ENCODE results near the gene SCFD2.

DNA sequence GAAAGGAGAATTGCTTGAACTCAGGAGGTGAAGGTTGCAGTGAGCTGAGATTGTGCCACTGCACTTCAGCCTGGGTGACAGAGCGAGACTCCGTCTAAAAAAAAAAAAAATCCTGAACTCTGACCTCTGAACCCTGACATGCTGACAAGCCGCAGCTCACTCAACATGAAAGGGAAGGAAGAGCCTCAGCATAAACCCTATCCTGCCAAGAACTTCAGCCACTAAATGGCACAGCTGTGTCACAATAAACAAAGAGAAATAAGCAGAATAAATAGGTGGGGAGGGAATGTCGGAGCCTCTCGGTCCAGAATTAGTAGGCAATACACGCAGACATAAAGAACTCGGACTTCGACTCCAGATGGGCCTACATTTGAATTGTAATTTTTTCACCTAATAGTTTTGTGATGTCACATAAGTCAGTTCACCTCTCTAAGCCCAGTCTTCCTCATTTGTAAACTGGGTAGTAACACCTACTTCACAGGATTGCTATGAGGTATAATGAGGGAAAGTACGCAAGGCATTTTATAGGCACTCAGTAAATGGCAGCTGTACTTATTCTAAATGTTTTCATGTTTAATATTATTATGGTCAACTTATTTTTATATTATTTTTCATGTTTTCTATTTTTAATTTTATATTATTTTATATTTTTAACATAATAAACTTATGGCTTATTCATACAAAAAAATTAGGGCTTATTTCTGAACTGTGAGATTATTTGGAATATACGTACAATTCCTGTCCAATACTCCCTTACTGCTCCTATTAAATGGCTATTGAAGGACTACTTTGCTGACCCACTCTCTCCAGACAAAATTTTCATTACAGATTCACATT, 243.4 kb downstream of the SCFD2 start:
- TF ChIP-seq NFE2L2 (conservative IDR thresholded peaks at IDR 0.05; ENCODE audit: low read length) (no peak), POLR2A (IDR thresholded peaks at IDR 0.05; ENCODE audit: low read length) (no peak), HOXA7 (CRISPR knock-in tag; IDR thresholded peaks at IDR 0.05) (no peak), CHD2 (IDR thresholded peaks at IDR 0.05; ENCODE audit: low read length, partially characterized antibody) (no peak), JUN (IDR thresholded peaks at IDR 0.05) (no peak), FOSB (CRISPR knock-in tag; IDR thresholded peaks at IDR 0.05) (no peak), BHLHE40 (IDR thresholded peaks at IDR 0.05; ENCODE audit: low read depth, low read length) (no peak), MAFK (IDR thresholded peaks at IDR 0.05; ENCODE audit: partially characterized antibody) (no peak), CEBPB (IDR thresholded peaks at IDR 0.05) (no peak), FOSL2 (IDR thresholded peaks at IDR 0.05) (no peak), FOSL2 (CRISPR knock-in tag; IDR thresholded peaks at IDR 0.05) (no peak)
- TF ChIP-seq, protein P1, sequence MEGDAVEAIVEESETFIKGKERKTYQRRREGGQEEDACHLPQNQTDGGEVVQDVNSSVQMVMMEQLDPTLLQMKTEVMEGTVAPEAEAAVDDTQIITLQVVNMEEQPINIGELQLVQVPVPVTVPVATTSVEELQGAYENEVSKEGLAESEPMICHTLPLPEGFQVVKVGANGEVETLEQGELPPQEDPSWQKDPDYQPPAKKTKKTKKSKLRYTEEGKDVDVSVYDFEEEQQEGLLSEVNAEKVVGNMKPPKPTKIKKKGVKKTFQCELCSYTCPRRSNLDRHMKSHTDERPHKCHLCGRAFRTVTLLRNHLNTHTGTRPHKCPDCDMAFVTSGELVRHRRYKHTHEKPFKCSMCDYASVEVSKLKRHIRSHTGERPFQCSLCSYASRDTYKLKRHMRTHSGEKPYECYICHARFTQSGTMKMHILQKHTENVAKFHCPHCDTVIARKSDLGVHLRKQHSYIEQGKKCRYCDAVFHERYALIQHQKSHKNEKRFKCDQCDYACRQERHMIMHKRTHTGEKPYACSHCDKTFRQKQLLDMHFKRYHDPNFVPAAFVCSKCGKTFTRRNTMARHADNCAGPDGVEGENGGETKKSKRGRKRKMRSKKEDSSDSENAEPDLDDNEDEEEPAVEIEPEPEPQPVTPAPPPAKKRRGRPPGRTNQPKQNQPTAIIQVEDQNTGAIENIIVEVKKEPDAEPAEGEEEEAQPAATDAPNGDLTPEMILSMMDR (IDR thresholded peaks at IDR 0.05) = no peak
- TF ChIP-seq, protein P2, sequence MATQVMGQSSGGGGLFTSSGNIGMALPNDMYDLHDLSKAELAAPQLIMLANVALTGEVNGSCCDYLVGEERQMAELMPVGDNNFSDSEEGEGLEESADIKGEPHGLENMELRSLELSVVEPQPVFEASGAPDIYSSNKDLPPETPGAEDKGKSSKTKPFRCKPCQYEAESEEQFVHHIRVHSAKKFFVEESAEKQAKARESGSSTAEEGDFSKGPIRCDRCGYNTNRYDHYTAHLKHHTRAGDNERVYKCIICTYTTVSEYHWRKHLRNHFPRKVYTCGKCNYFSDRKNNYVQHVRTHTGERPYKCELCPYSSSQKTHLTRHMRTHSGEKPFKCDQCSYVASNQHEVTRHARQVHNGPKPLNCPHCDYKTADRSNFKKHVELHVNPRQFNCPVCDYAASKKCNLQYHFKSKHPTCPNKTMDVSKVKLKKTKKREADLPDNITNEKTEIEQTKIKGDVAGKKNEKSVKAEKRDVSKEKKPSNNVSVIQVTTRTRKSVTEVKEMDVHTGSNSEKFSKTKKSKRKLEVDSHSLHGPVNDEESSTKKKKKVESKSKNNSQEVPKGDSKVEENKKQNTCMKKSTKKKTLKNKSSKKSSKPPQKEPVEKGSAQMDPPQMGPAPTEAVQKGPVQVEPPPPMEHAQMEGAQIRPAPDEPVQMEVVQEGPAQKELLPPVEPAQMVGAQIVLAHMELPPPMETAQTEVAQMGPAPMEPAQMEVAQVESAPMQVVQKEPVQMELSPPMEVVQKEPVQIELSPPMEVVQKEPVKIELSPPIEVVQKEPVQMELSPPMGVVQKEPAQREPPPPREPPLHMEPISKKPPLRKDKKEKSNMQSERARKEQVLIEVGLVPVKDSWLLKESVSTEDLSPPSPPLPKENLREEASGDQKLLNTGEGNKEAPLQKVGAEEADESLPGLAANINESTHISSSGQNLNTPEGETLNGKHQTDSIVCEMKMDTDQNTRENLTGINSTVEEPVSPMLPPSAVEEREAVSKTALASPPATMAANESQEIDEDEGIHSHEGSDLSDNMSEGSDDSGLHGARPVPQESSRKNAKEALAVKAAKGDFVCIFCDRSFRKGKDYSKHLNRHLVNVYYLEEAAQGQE (IDR thresholded peaks at IDR 0.05) = no peak
- TF ChIP-seq, protein P3, sequence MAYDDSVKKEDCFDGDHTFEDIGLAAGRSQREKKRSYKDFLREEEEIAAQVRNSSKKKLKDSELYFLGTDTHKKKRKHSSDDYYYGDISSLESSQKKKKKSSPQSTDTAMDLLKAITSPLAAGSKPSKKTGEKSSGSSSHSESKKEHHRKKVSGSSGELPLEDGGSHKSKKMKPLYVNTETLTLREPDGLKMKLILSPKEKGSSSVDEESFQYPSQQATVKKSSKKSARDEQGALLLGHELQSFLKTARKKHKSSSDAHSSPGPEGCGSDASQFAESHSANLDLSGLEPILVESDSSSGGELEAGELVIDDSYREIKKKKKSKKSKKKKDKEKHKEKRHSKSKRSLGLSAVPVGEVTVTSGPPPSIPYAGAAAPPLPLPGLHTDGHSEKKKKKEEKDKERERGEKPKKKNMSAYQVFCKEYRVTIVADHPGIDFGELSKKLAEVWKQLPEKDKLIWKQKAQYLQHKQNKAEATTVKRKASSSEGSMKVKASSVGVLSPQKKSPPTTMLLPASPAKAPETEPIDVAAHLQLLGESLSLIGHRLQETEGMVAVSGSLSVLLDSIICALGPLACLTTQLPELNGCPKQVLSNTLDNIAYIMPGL (CRISPR knock-in tag; IDR thresholded peaks at IDR 0.05; ENCODE audit: borderline replicate concordance) = no peak
